ENCODE measurements around the gene FBXW9. TPM values are rescaled to one million over a fixed set of nuclear protein-coding genes. Genes with fewer than 3 reads are reported as not detected.
A peak's percentile ranks its signal among the peaks of the same experiment; 100 is the strongest.

Gene FBXW9
- total and polyA plus RNA-seq, 2 of the 13 experiments (the other 11 are each of a cell fraction or from before 2014, with no cell fraction given) = 5.7 to 6.1 TPM

GRCh38 chr19:12696366-12697335, at the start of gene FBXW9 (continued):
- TF ChIP-seq HNF1A (IDR thresholded peaks at IDR 0.05; ENCODE audit: low read depth) = no peak
- TF ChIP-seq HNF1A (CRISPR knock-in tag; IDR thresholded peaks at IDR 0.05; ENCODE audit: borderline replicate concordance) = peak; percentile 57; the same call in 1 of the 2 replicates
- TF ChIP-seq BATF2 (CRISPR knock-in tag; IDR thresholded peaks at IDR 0.05) = no peak
- TF ChIP-seq CHD2 (IDR thresholded peaks at IDR 0.05; ENCODE audit: low read depth, low read length) = no peak
- peak; percentile 66; the same call in 1 of the 2 replicates for TF ChIP-seq ZNF180 (CRISPR knock-in tag; IDR thresholded peaks at IDR 0.05; ENCODE audit: borderline replicate concordance, low read depth)
- TF ChIP-seq SMAD9 (CRISPR knock-in tag; IDR thresholded peaks at IDR 0.05) = 0 out of 2 replicates have a peak, but pooled peaks have one; percentile 25
- TF ChIP-seq RBAK (CRISPR knock-in tag; IDR thresholded peaks at IDR 0.05) = no peak
- peak; percentile 98 for TF ChIP-seq CREB1 (IDR thresholded peaks at IDR 0.05)
- TF ChIP-seq CREB1 (CRISPR knock-in tag; IDR thresholded peaks at IDR 0.05) = peak; percentile 100
- TF ChIP-seq ZNF275 (CRISPR knock-in tag; IDR thresholded peaks at IDR 0.05; ENCODE audit: borderline replicate concordance) = peak; percentile 75; the same call in 1 of the 2 replicates
